Effector memory CD4-positive, alpha-beta T cell (primary cell): ENCODE data around the gene JAK1.
"Not testable (repeated sequence)": the region's sequence is repeated elsewhere in the genome, so short reads cannot be mapped to it uniquely, and the experiment has no call there.

ENCODE experiments used
- DNase-seq, 3 donors: peaks; one replicate each; pipeline ENCODE4 v3.0.0-alpha.2; 2020
- H3K27ac ChIP-seq: 2 replicates; pipeline ENCODE4 v1.7.0; 2013; ENCODE audit warnings: mild to moderate bottlenecking, low read length, moderate library complexity; ENCODE audit not compliant: insufficient read depth, poor library complexity, severe bottlenecking
- H3K27me3 ChIP-seq: replicated peaks from 2 replicates; pipeline ENCODE4 v1.7.0; 2013; ENCODE audit warnings: mild to moderate bottlenecking, low read length; ENCODE audit not compliant: insufficient read depth, control insufficient read depth, poor library complexity, severe bottlenecking
- H3K36me3 ChIP-seq: 2 replicates; pipeline ENCODE4 v1.7.0; 2013; ENCODE audit warnings: mild to moderate bottlenecking, low read length, moderate library complexity; ENCODE audit not compliant: control insufficient read depth, insufficient read depth
- H3K4me1 ChIP-seq: 2 replicates; pipeline ENCODE4 v1.7.0; 2013; ENCODE audit warnings: low read length, mild to moderate bottlenecking; ENCODE audit not compliant: control insufficient read depth, insufficient read depth, poor library complexity, severe bottlenecking
- H3K4me3 ChIP-seq: 2 replicates; pipeline ENCODE4 v1.7.0; 2013; ENCODE audit warnings: low read length, low read depth, mild to moderate bottlenecking; ENCODE audit not compliant: insufficient read depth, poor library complexity, severe bottlenecking
- H3K9me3 ChIP-seq: 2 replicates; pipeline ENCODE4 v1.7.0; 2013; ENCODE audit warnings: mild to moderate bottlenecking, low read length, moderate library complexity; ENCODE audit not compliant: control insufficient read depth

JAK1 gene

DNA sequence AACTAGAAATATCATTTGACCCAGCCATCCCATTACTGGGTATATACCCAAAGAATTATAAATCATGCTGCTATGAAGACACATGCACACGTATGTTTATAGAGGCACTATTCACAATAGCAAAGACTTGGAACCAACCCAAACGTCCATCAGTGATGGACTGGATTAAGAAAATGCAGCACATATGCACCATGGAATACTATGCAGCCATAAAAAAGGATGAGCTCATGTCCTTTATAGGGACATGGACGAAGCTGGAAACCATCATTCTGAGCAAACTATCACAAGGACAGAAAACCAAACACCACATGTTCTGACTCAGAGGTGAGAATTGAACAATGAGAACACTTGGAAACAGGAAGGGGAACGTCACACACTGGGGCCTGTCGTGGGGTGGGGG is 149.0 kb downstream of the JAK1 start:
- H3K4me3 ChIP-seq, H3K27me3 ChIP-seq, H3K9me3 ChIP-seq, H3K36me3 ChIP-seq, H3K4me1 ChIP-seq, DNase-seq, H3K27ac ChIP-seq: not testable (repeated sequence)

DNA sequence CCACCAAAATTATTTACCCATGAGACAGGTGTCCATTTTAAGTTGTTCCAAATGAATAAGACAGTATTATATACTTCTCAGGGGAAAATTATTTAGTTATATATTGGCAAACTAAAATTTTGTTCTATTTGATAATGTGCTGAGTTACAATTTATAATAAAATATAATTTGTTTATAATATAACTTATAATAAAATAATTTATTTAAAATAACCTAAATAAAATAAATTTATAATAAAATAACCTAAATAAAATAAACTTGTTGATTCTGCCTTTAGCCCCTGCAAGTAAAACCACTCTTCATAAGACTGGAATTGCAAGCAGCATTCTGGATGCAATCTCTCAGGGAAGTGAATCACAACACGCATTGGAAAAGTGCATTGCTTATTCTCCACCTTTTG is 151.9 kb downstream of the JAK1 start:
- Histone ChIP-seq H3K36me3 (no peaks in the 10 kb centered on the region), H3K9me3 (no peaks in the 10 kb centered on the region), H3K4me3 (no peak overlapping the region), H3K27ac (no peak overlapping the region), H3K27me3 (no peaks in the 10 kb centered on the region), H3K4me1 (no peaks in the 10 kb centered on the region)
- DNase-seq: no peak

DNA sequence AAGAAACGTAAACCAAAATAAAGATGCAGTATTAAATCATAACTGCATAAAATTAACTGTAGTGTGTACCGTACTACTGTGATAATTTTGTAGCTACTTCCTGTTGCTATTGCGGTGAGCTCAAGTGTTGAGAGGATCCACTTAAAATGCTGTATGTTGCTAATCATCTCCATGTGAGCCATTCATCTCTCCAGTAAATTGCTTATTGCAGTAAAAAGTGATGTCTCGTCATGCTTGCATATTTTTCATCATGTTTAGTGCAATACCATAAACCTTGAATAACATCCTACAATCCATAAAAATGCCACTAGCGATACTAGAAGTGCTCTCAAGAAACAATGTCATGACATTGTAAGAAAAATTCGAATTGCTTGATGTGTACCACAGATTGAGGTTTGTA is 155.2 kb downstream of the JAK1 start:
- no peak for DNase-seq
- Histone ChIP-seq H3K9me3 (no peaks in the 10 kb centered on the region), H3K36me3 (no peaks in the 10 kb centered on the region), H3K27me3 (no peaks in the 10 kb centered on the region), H3K4me1 (no peaks in the 10 kb centered on the region), H3K27ac (no peak overlapping the region), H3K4me3 (no peak overlapping the region)

GRCh38 chr1:64810001-64810400 is 156.3 kb downstream of the JAK1 start:
- no peaks in the 10 kb centered on the region for H3K9me3 ChIP-seq
- no peaks in the 10 kb centered on the region for H3K27me3 ChIP-seq
- H3K27ac ChIP-seq: no peak overlapping the region
- no peaks in the 10 kb centered on the region for H3K36me3 ChIP-seq
- no peak overlapping the region for H3K4me3 ChIP-seq
- H3K4me1 ChIP-seq: no peaks in the 10 kb centered on the region
- DNase-seq: no peak

DNA sequence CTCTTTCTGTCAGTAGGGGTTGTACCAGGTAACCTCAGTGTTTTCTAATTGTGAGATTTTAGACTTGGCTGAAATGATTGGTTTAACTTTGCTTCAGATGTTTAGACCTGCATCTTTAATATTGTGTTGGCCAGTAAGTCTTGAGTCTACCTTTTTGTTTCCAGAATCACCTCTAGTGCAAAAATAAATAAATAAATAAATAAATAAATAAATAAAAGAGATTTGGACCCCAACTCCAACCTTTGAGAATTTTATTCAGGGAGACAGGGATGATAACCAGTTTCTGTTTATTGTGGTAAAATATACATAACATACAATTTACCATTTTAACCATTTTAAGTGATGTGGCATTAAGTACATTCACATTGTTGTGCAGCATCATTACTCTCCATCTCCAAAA is 157.0 kb downstream of the JAK1 start:
- no peak for DNase-seq
- Histone ChIP-seq H3K4me3 (no peak overlapping the region), H3K27me3 (no peaks in the 10 kb centered on the region), H3K4me1 (no peaks in the 10 kb centered on the region), H3K27ac (no peak overlapping the region), H3K9me3 (no peaks in the 10 kb centered on the region), H3K36me3 (no peaks in the 10 kb centered on the region)

GRCh38 chr1:64801851-64802523 is 164.4 kb downstream of the JAK1 start:
- Histone ChIP-seq H3K4me1 (no peaks in the 10 kb centered on the region), H3K4me3 (no peak overlapping the region)

DNA sequence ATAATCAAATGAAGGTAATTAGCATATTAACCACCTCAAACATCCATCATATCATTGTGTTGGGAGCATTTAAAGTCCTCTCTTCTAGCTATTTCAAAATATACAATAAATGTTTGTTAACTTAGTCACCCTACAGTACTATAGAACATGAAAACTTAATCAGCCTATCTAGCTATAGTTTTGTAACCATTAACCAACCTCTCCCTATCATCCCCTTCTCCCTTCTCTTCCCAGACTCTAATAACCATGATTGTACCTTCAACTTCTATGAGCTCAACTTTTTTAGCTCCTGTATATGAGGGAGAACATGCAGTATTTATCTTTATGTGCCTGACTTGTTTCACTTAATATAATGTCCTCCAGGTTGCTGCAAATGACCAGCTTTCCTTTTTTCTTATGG is 167.5 kb downstream of the JAK1 start:
- no peak overlapping the region for H3K4me3 ChIP-seq
- H3K36me3 ChIP-seq: no peaks in the 10 kb centered on the region
- DNase-seq: no peak
- H3K27me3 ChIP-seq: no peaks in the 10 kb centered on the region
- no peaks in the 10 kb centered on the region for H3K9me3 ChIP-seq
- H3K27ac ChIP-seq: no peak overlapping the region
- no peaks in the 10 kb centered on the region for H3K4me1 ChIP-seq

More at GRCh38 chr1:64801851-64802523, 164.4 kb downstream of the JAK1 start:
- Histone ChIP-seq H3K36me3 (no peaks in the 10 kb centered on the region), H3K9me3 (no peaks in the 10 kb centered on the region), H3K27me3 (no peaks in the 10 kb centered on the region), H3K27ac (no peak overlapping the region)
- no peak for DNase-seq

DNA sequence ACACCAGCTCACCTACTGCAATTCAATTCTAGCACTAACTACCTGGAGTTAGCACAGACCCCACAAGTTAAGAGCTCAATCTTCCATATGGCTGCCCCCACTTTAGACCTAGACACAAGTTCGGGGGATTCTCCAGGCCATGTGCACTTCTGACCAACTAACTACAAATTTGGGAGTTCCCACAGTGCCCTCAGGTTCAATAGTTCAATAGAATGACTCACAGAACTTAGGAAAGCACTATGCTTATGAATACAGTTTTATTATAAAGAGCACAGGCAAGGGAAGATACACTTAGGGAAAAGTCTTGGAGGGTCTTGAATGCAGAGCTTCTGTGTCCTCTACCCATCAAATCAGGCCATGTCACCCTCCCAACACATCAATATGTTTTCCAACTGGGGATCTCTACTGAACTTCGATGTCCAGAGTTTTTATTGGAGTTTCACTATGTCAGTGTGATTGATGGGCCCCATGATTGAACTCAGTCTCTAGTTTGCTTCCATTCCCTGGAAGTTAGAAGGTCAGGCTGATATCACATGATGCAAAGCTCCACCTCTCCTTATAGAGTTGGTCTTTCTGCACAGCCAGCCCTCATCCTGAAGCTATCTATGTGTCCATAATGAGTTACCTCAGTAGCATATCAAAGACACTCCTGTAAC is 175.4 kb downstream of the JAK1 start:
- Histone ChIP-seq H3K27ac (no peak overlapping the region), H3K36me3 (peaks cover 4% of the 10 kb centered on the region), H3K27me3 (no peaks in the 10 kb centered on the region), H3K4me1 (no peaks in the 10 kb centered on the region), H3K4me3 (no peak overlapping the region), H3K9me3 (peaks cover 4% of the 10 kb centered on the region)
- no peak for DNase-seq
